Thyroid gland (tissue), 4 donors: ENCODE measurements around the gene PMS2. TPM values are rescaled to one million over a fixed set of nuclear protein-coding genes. Genes with fewer than 3 reads are reported as not detected.
A peak's percentile ranks its signal among the peaks of the same experiment; 100 is the strongest.
"Not testable (repeated sequence)": the region's sequence is repeated elsewhere in the genome, so short reads cannot be mapped to it uniquely, and the experiment has no call there.

Source experiments
- DNase-seq, 2 donors: peaks; one replicate each; pipeline ENCODE4 v3.0.0-alpha.2; 2019
- H3K27ac ChIP-seq, 3 donors: fragments of 200-600 bp; sonication (generic); 1 replicate in 2 of 3; 2 replicates in 1 of 3; pipeline ENCODE4 v1.5.1; 2016 to 2019; ENCODE audit warnings: mild to moderate bottlenecking in 1 of 3, moderate library complexity in 1 of 3
- H3K27me3 ChIP-seq: fragments of 200-600 bp; sonication (generic); one replicate; pipeline ENCODE4 v1.5.1; 2019
- H3K36me3 ChIP-seq, 2 donors: fragments of 200-600 bp; sonication (generic); one replicate each; pipeline ENCODE4 v1.5.1; 2016 to 2019
- H3K4me1 ChIP-seq, 2 donors: fragments of 200-600 bp; sonication (generic); one replicate each; pipeline ENCODE4 v1.5.1; 2017 to 2019
- H3K4me3 ChIP-seq, 3 donors: fragments of 200-600 bp; sonication (generic); replicated peaks in 1 of 3; 1 replicate in 2 of 3; 2 replicates in 1 of 3; pipeline ENCODE4 v1.5.1; 2016; ENCODE audit warnings: mild to moderate bottlenecking in 1 of 3
- H3K9me3 ChIP-seq: fragments of 200-600 bp; sonication (generic); one replicate; pipeline ENCODE4 v1.5.1; 2017
- WGBS, 2 donors: methylation state at CpG; one replicate each; pipeline ENCODE4 v1.1.5; 2017; 5-methylcytosine and 5-hydroxymethylcytosine counted together
- intact Hi-C: fragments of 100-400 bp; cut with DNase I; formaldehyde crosslinking; loops from one replicate; pipeline ENCODE4 v1.15.1; 2023
- small RNA-seq: library from RNA; depleted of rRNA; stranded (forward); fragments of <200 nt; gene quantifications from one replicate; pipeline ENCODE3, GENCODE V24; 2016
- total RNA-seq, 4 donors: library from RNA; depleted of rRNA; stranded (reverse); fragments of >200 nt; gene quantifications; one replicate each; pipeline ENCODE4 v1.2.3, GENCODE V29; 2016

The PMS2 gene
- total RNA-seq, 4 donors from 2014 or later = 15.9 to 28.1 (median 18.9) TPM

- H3K27ac ChIP-seq, intact Hi-C loops, H3K4me1 ChIP-seq, H3K36me3 ChIP-seq, H3K9me3 ChIP-seq, H3K27me3 ChIP-seq, H3K4me3 ChIP-seq, DNase-seq: not testable (repeated sequence)
- 95 to 96% methylated on average over 14 of the region's 14 CpGs for WGBS, 2 donors
Observed at GRCh38 chr7:5931250-5931649, 77.6 kb downstream of the PMS2 start.

- H3K4me1 ChIP-seq, H3K36me3 ChIP-seq, DNase-seq, H3K4me3 ChIP-seq, H3K9me3 ChIP-seq, H3K27ac ChIP-seq, H3K27me3 ChIP-seq, intact Hi-C loops: not testable (repeated sequence)
- WGBS, 2 donors = no CpG with 5 or more reads among the region's 10 CpGs
Observed at GRCh38 chr7:5930290-5930689, 78.6 kb downstream of the PMS2 start.

GRCh38 chr7:5926263-5926870, 82.5 kb downstream of the PMS2 start:
- 100% methylated on average over 2 of the region's 13 CpGs; no CpG with 5 or more reads in 1 of the 2 donors for WGBS, 2 donors
- H3K36me3 ChIP-seq, H3K9me3 ChIP-seq, intact Hi-C loops, H3K4me3 ChIP-seq, H3K27ac ChIP-seq, H3K4me1 ChIP-seq, DNase-seq, H3K27me3 ChIP-seq: not testable (repeated sequence)

- H3K4me3 ChIP-seq, DNase-seq, H3K36me3 ChIP-seq, H3K9me3 ChIP-seq, H3K27ac ChIP-seq, H3K27me3 ChIP-seq, intact Hi-C loops, H3K4me1 ChIP-seq: not testable (repeated sequence)
- WGBS, 2 donors = no CpG with 5 or more reads among the region's 12 CpGs
Observed at GRCh38 chr7:5924630-5925029, 84.2 kb downstream of the PMS2 start.

- WGBS, 2 donors = no CpG with 5 or more reads among the region's 2 CpGs
- H3K36me3 ChIP-seq, H3K9me3 ChIP-seq, H3K27me3 ChIP-seq, H3K4me3 ChIP-seq, DNase-seq, H3K27ac ChIP-seq, intact Hi-C loops, H3K4me1 ChIP-seq: not testable (repeated sequence)
Observed at GRCh38 chr7:5924180-5924579, 84.7 kb downstream of the PMS2 start.

Small RNA genes within 50 kb of the gene (small RNA-seq; reads per million reads assigned to genes)
- gene RF00019 (not detected), gene RNU6-218P (not detected), gene SNORA80D (2.0 reads per million, percentile 56 among the genes with 10 or more reads in this experiment)

Other genes with a start within 250 kb of the PMS2 start
- 10 to 100 TPM; 35.3 to 60.4 (median 43.8) TPM for gene RNF216, start 227.4 kb downstream of the PMS2 start, total RNA-seq
- gene OCM, start 128.3 kb downstream of the PMS2 start, total RNA-seq = not detected
- gene CCZ1, start 110.3 kb downstream of the PMS2 start, total RNA-seq = 10 to 100 TPM; 41.0 to 80.0 (median 59.6) TPM
- gene RSPH10B, start 38.4 kb downstream of the PMS2 start, total RNA-seq = 1 to 10 TPM in 1 of 4 donors, under 1 TPM in 1, not detected in 2; 0.81 to 1.3 TPM
- gene AIMP2, start 223 bp upstream of the PMS2 start, total RNA-seq = 10 to 100 TPM; 39.9 to 72.3 (median 53.4) TPM
- gene ANKRD61, start 22.3 kb upstream of the PMS2 start, total RNA-seq = not detected
- gene EIF2AK1, start 50.1 kb upstream of the PMS2 start, total RNA-seq = 100 to 1,000 TPM in 3 of 4 donors, 10 to 100 TPM in 1; 55.9 to 307 (median 199) TPM
- 10 to 100 TPM in 3 of 4 donors, 1 to 10 TPM in 1; 9.9 to 14.7 (median 10.6) TPM for gene USP42, start 95.9 kb upstream of the PMS2 start, total RNA-seq